Epithelial cell of esophagus (primary cell): ENCODE data around the gene SYMPK.

ENCODE experiments used
- DNase-seq: peaks from one replicate; pipeline ENCODE4 v3.0.0; 2010; ENCODE audit warnings: low read depth
- H3K4me3 ChIP-seq: 2 replicates; pipeline ENCODE4 v1.5.1; 2011; ENCODE audit warnings: mild to moderate bottlenecking, low read length, control low read depth
- CTCF ChIP-seq: IDR thresholded peaks from 2 replicates; pipeline ENCODE4 v1.5.1; 2011; ENCODE audit warnings: low read depth, mild to moderate bottlenecking, low read length, control low read depth, inconsistent platforms; ENCODE audit not compliant: insufficient read depth; ENCODE audit errors: missing control alignments

The SYMPK gene

GRCh38 chr19:45812297-45812696 lies 50.6 kb downstream of the SYMPK start:
- TF ChIP-seq CTCF, result no peak
- DNase-seq, result peak; percentile 55
- H3K4me3 ChIP-seq, result no peak overlapping the region

- no peak overlapping the region for H3K4me3 ChIP-seq
- DNase-seq, result peak; percentile 60
- no peak for TF ChIP-seq CTCF
Measured at GRCh38 chr19:45809643-45810159, 53.2 kb downstream of the SYMPK start.

GRCh38 chr19:45805719-45806118 lies 57.2 kb downstream of the SYMPK start:
- TF ChIP-seq CTCF, result no peak
- no peak for DNase-seq
- H3K4me3 ChIP-seq, result no peak overlapping the region

GRCh38 chr19:45804959-45805230 lies 58.1 kb downstream of the SYMPK start:
- no peak for DNase-seq
- no peak overlapping the region for H3K4me3 ChIP-seq
- no peak for TF ChIP-seq CTCF

DNA sequence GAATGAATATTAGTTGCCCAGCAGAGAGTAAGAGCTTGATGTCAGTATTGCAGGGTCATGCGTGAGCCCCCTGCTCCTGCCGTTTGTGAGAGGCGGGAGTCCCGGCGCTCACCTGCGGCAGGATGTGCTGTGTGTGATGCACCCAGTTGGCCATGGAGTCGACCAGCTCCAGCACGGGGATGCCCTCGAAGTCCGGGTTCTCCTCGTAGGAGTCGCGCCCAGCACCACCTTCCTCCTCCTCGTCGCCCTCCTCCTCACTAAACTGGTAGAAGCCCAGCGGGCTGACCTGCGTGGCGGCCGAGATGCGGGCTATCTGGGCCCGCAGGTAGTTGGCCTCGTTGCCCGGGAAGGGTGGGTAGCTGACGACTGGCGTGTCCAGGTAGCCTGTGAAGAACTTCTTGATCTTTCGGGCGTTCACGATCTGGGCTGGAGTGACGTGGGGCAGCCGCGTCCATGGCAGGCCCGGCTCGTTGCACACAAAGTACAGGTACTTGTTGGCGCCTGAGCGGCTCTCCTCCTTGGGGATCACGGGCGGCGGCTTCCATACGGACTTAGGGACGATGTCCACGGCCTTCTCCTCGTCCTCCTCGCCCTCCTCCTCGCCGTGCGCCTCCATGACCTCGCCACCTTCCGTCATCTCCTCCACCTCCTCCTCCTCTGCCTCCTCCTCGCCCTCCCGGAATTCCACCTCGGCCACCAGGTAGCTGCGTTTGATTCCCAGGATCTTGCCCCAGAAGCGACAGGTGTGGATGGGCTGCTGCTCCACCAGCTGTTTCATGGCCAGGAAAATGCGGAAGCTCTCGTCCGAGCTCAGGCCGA lies 58.6 kb downstream of the SYMPK start:
- TF ChIP-seq CTCF, result no peak
- no peak overlapping the region for H3K4me3 ChIP-seq
- DNase-seq, result no peak

DNA sequence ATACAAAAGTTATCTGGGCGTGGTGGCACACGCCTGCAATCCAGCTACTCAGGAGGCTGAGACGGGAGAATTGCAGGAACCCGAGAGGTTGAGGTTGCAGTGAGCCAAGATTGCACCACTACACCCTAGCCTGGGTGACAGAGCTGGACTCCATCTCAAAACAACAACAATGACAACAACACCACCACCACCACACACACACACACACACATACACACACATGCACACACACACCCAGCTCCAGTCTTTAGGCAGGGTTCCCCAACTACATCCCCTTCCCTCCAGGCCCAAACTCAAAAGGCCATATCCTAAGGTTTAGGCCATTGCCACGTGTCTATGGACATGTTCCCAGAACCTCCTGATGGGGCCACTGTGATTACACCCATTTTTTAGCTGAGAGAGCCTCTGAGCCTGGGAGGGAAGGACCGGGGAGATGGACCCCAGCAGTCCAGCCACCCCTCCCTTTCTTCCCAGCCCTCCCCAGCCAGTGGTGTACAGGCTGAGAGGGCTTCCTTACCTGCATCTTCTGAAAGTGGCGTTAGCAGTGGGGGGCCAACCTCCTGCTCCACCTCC lies 61.3 kb downstream of the SYMPK start:
- TF ChIP-seq CTCF, result no peak
- DNase-seq, result no peak
- no peak overlapping the region for H3K4me3 ChIP-seq
